A673 (cell line): Measurements from ENCODE around the gene BGN.

Source experiments
- CTCF ChIP-seq: fragments of 300-800, 200-600 bp; sonication (generic); conservative IDR thresholded peaks from 2 replicates; pipeline ENCODE4 v1.5.1; 2017; ENCODE audit warnings: low read depth, mild to moderate bottlenecking, antibody characterized with exemption, low read length, moderate library complexity, mixed read lengths
- EZH2 ChIP-seq: fragments of 200-600 bp; sonication (generic); IDR thresholded peaks from 2 replicates; pipeline ENCODE4 v1.6.1; 2017; ENCODE audit warnings: borderline replicate concordance, low read depth, mild to moderate bottlenecking, mixed read lengths, antibody characterized with exemption, low read length; ENCODE audit not compliant: poor library complexity, severe bottlenecking

GRCh38 chrX:153481043-153481442 lies 13.7 kb upstream of the BGN start:
- TF ChIP-seq CTCF (no peak), EZH2 (no peak)
